HEK293T (cell line): ENCODE results near the gene EXOC6.
"Not testable (repeated sequence)": the region's sequence is repeated elsewhere in the genome, so short reads cannot be mapped to it uniquely, and the experiment has no call there.

Experiments
- CTCF ChIA-PET: fragments of 350-600 bp; formaldehyde crosslinking; extraction: SDS; loops from one replicate; lab custom pipeline; 2021; ENCODE audit warnings: antibody characterized with exemption, inconsistent platforms; lab: Yijun Ruan, JAX
- POLR2A ChIA-PET: fragments of 350-600 bp; formaldehyde crosslinking; extraction: SDS; loops from one replicate; lab custom pipeline; 2020; ENCODE audit warnings: antibody characterized with exemption, inconsistent platforms; lab: Yijun Ruan, JAX
- DNase-seq: peaks from one replicate; pipeline ENCODE4 v3.0.0; 2012; ENCODE audit warnings: mixed read lengths; ENCODE audit errors: extremely low spot score
- ARNT ChIP-seq: fragments of 450-650 bp; IDR thresholded peaks from 2 replicates; pipeline ENCODE4 v1.6.1; 2017; ENCODE audit warnings: mild to moderate bottlenecking
- BHLHE40 ChIP-seq: fragments of 450-650 bp; IDR thresholded peaks from 2 replicates; pipeline ENCODE4 v1.6.1; 2016; ENCODE audit warnings: mild to moderate bottlenecking, moderate library complexity, borderline replicate concordance
- CTBP1 ChIP-seq: fragments of 450-650 bp; IDR thresholded peaks from 2 replicates; pipeline ENCODE4 v1.6.1; 2016; ENCODE audit warnings: borderline replicate concordance
- ELF4 ChIP-seq: fragments of 450-650 bp; IDR thresholded peaks from 2 replicates; pipeline ENCODE4 v1.6.1; 2017; ENCODE audit warnings: antibody characterized with exemption
- FOXA1 ChIP-seq: fragments of 450-650 bp; IDR thresholded peaks from 2 replicates; pipeline ENCODE4 v1.6.1; 2016; ENCODE audit warnings: mild to moderate bottlenecking
- FOXK2 ChIP-seq: fragments of 450-650 bp; IDR thresholded peaks from 2 replicates; pipeline ENCODE4 v1.6.1; 2016; ENCODE audit warnings: mild to moderate bottlenecking
- FOXM1 ChIP-seq: fragments of 450-650 bp; IDR thresholded peaks from 2 replicates; pipeline ENCODE4 v1.6.1; 2017; ENCODE audit warnings: mild to moderate bottlenecking, borderline replicate concordance
- HDGF ChIP-seq: fragments of 450-650 bp; IDR thresholded peaks from 2 replicates; pipeline ENCODE4 v1.6.1; 2017; ENCODE audit warnings: antibody characterized with exemption, borderline replicate concordance
- L3MBTL2 ChIP-seq: fragments of 450-650 bp; conservative IDR thresholded peaks from 2 replicates; pipeline ENCODE4 v1.6.1; 2016; ENCODE audit warnings: mild to moderate bottlenecking
- LEF1 ChIP-seq: fragments of 450-650 bp; IDR thresholded peaks from 2 replicates; pipeline ENCODE4 v1.6.1; 2017; ENCODE audit warnings: mild to moderate bottlenecking, borderline replicate concordance
- NFRKB ChIP-seq: fragments of 450-650 bp; IDR thresholded peaks from 2 replicates; pipeline ENCODE4 v1.6.1; 2016; ENCODE audit warnings: mild to moderate bottlenecking, moderate library complexity
- SP1 ChIP-seq: fragments of 450-650 bp; IDR thresholded peaks from 2 replicates; pipeline ENCODE4 v1.6.1; 2017
- SUZ12 ChIP-seq: fragments of 450-650 bp; IDR thresholded peaks from 2 replicates; pipeline ENCODE4 v1.6.1; 2016; ENCODE audit warnings: mild to moderate bottlenecking
- TARDBP ChIP-seq: fragments of 450-650 bp; IDR thresholded peaks from 2 replicates; pipeline ENCODE4 v1.6.1; 2016
- ZNF384 ChIP-seq: fragments of 450-650 bp; IDR thresholded peaks from 2 replicates; pipeline ENCODE4 v1.6.1; 2016
- TF ChIP-seq, protein P1 (sequence below): fragments of 450-650 bp; IDR thresholded peaks from 2 replicates; pipeline ENCODE4 v1.6.1; 2016

Gene EXOC6

DNA sequence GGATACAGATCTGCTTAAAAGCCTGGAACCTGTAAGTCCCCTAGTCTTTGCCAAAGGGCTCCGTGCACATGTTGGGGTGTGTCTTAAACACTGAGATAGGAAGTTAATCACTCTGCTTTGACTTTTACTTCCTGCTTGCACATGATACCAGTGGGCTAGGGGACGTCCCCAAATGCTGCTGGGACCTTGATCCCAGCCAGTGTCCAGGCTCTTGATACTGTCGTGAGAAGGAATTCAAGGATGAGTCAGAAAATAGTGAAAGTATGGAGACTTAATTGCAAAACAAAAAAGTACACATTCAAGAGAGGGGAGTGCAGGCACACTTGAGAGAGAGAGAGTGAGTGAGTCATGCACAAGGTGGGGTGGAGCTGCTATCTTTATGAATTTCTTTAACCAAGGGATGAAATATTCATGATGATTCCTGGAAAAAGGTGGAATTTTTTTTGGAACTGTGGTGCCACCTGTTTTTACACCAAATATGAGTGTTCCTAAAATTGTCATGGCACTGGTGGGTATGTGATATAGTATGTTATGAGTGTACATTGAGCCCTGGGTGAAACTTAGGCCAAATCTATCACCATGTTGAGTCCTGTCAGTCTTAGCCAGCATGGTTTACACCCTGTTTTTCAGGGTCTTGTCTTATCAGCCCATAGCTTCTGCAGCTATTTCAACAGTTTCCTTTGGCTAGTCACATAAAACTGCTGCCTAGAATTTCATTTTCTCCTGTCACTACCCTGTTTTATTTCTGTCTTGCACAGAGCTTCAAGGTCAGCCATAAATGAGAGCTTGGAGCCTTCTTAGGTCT, 123.9 kb downstream of the EXOC6 start:
- no peak for TF ChIP-seq SP1
- TF ChIP-seq ZNF384: no peak
- no peak for TF ChIP-seq CTBP1
- TF ChIP-seq SUZ12: no peak
- TF ChIP-seq FOXM1: no peak
- TF ChIP-seq TARDBP: no peak
- no peak for DNase-seq
- POLR2A ChIA-PET: no interaction called here
- CTCF ChIA-PET: no interaction called here

- no peak for DNase-seq
- no peak for TF ChIP-seq CTBP1
- no peak for TF ChIP-seq LEF1
- no peak for TF ChIP-seq HDGF
- no peak for TF ChIP-seq SUZ12
- TF ChIP-seq FOXM1: no peak
- no peak for TF ChIP-seq TARDBP
- TF ChIP-seq FOXA1: no peak
- TF ChIP-seq NFRKB: no peak
- TF ChIP-seq SP1: no peak
- TF ChIP-seq L3MBTL2: no peak
- TF ChIP-seq ZNF384: no peak
- TF ChIP-seq BHLHE40: no peak
- TF ChIP-seq ARNT: no peak
- TF ChIP-seq FOXK2: no peak
- TF ChIP-seq, protein P1, sequence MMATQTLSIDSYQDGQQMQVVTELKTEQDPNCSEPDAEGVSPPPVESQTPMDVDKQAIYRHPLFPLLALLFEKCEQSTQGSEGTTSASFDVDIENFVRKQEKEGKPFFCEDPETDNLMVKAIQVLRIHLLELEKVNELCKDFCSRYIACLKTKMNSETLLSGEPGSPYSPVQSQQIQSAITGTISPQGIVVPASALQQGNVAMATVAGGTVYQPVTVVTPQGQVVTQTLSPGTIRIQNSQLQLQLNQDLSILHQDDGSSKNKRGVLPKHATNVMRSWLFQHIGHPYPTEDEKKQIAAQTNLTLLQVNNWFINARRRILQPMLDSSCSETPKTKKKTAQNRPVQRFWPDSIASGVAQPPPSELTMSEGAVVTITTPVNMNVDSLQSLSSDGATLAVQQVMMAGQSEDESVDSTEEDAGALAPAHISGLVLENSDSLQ: no peak
- ChIA-PET CTCF (no interaction called here), POLR2A (no interaction called here)
These were observed 124.6 kb downstream of the EXOC6 start for GRCh38 chr10:92972886-92973285.

GRCh38 chr10:92976278-92976677, 128.0 kb downstream of the EXOC6 start:
- POLR2A ChIA-PET, CTCF ChIA-PET: not testable (repeated sequence)

DNA sequence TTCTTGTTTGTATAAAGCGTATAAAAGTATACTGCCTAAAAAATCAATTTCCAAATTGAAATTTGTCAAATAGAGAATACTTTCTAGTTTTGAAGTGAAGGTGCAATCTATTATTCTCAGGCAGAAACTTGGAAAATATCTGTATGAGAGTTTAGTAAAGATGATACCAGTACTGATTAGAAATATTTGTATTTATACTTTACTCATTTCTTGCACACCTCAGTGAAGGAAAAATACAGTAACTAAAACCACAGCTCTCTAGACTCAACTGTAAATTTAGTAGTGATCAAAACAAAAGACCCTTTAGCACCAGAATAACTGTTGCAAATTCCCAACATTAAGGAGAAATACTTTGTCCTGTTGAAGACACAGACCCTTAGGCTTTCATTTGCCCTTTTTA, 140.9 kb downstream of the EXOC6 start:
- ChIA-PET POLR2A (no interaction called here), CTCF (interaction anchor here (0.6 kb wide), 1 partner anchor 62 kb away, joined by 3 read pairs; no protein-coding TSS in a partner anchor)
- TF ChIP-seq SP1 (no peak), FOXA1 (no peak), CTBP1 (no peak), FOXM1 (no peak), SUZ12 (no peak), NFRKB (no peak), HDGF (no peak), L3MBTL2 (no peak), BHLHE40 (no peak), FOXK2 (no peak), ELF4 (no peak), ARNT (no peak)
- TF ChIP-seq, protein P1: no peak
- DNase-seq: no peak

More at GRCh38 chr10:92976278-92976677, 128.0 kb downstream of the EXOC6 start:
- DNase-seq: not testable (repeated sequence)

- peak; percentile 9 for DNase-seq
- CTCF ChIA-PET: no interaction called here
- TF ChIP-seq ARNT: no peak
- TF ChIP-seq, protein P1: peak; percentile 53; the same call in 1 of the 2 replicates
- POLR2A ChIA-PET: no interaction called here
These were observed 142.3 kb downstream of the EXOC6 start for GRCh38 chr10:92990615-92991014.

DNA sequence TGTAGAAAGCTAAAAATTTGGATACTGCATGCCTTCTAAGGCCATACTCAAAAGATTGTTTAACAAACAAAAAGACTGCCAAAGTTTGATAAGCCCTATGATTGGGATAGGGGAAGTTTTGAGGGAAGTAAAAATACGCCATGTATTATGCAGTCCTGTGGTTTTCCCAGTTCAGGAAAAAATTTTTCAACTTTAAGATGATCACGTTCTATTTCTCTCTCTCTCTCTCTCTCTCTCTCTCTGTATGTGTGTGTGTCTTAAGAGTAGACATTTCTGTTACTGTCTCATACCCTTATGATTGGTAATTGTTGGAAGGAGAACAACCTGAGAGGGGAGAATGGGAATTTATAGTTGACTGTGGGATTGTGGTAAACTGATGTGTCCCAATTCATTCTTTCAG, 143.2 kb downstream of the EXOC6 start:
- CTCF ChIA-PET: interaction anchor here (0.7 kb wide), 1 partner anchor 94 kb away, joined by 6 read pairs; no protein-coding TSS in a partner anchor
- no peak for TF ChIP-seq NFRKB
- TF ChIP-seq HDGF: no peak
- no peak for TF ChIP-seq FOXA1
- TF ChIP-seq ELF4: no peak
- TF ChIP-seq, protein P1: no peak
- no peak for TF ChIP-seq FOXK2
- TF ChIP-seq L3MBTL2: no peak
- TF ChIP-seq TARDBP: no peak
- TF ChIP-seq SP1: no peak
- TF ChIP-seq ARNT: no peak
- TF ChIP-seq BHLHE40: no peak
- TF ChIP-seq ZNF384: no peak
- TF ChIP-seq FOXM1: no peak
- no peak for TF ChIP-seq LEF1
- TF ChIP-seq SUZ12: no peak
- no peak for TF ChIP-seq CTBP1
- POLR2A ChIA-PET: no interaction called here
- DNase-seq: no peak
